GM21825 (cell line): ENCODE data around the gene EVPL.
"Not testable (repeated sequence)": the region's sequence is repeated elsewhere in the genome, so short reads cannot be mapped to it uniquely, and the experiment has no call there.

Source experiments
- ATAC-seq: cut with Tn5 transposase; IDR thresholded peaks from one replicate; pipeline ENCODE4 v1.9.1; 2021; ENCODE audit warnings: mild to moderate bottlenecking, moderate library complexity; ENCODE audit not compliant: unreplicated experiment

The EVPL gene

GRCh38 chr17:76000016-76000754, 26.9 kb downstream of the EVPL start:
- no peak for ATAC-seq

- no peak for ATAC-seq
Measured at GRCh38 chr17:75998327-75998795, 28.7 kb downstream of the EVPL start.

DNA sequence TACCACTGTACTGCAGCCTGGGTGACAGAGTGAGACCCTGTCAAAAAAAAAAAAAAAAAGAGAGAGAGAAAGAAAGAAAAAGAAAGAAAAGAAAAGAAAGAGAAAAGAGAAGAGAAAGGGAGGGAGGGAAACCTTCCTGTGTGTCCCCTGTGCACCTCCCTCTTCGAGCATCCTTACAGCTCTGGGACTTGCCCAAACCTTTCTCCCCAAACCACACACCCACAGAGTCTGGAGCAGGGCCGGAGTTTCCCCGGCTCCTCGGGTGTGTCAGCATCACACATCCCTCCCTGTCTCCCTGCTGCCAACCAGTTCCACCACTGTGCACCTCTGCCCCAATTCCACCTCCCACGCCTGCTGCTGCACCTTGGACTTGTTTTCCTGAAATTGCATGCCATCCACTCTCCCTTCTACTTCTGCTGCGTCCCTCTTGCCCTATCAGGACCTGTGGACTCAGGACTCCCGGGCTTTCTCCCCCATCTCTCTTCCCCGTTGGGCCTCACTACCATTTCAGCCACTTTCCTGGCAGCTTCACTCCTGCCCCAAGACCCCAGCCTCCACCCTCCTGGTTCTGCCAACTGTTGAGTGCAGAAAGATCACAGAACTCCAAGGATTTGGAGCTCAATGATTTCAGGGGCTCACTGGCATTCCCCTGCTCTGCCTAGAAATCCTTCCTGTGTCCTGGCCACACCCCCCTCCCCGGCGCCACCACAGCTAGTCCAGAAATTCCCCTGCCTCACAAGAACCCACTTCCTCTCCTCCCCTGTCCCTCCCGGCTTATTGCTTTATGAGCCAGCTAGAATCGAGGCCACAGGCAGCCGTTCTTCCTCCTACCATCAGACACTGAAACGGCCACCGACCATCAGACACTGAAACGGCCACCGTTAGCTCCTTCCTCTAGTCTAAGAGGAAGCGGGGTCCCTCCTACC, 30.2 kb downstream of the EVPL start:
- ATAC-seq, result no peak

DNA sequence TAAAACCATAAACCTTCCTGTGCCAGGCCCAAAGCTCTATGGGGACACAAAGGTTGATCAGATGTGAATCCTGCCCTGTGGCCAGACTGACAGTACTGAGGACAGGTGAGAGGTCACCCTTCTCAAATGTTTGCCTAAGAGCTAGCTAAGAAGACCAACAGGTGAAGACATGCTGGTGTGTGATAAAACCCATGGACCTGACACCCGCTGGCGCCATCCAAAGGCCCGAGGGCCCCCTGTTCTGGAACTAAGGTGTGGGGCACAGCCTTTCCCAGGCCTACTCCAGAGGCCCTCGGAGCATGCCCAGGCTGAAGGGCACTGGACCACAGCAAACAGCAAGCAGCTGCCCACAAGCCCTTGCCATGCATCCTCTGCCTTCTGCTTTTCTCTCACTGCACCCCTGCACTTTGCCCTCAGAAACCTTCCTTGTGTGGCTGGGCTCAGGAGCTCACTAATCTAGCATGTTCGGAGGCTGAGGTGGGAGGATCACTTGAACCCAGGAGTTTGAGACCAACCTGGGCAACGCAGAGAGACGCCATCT, 31.7 kb downstream of the EVPL start:
- no peak for ATAC-seq

DNA sequence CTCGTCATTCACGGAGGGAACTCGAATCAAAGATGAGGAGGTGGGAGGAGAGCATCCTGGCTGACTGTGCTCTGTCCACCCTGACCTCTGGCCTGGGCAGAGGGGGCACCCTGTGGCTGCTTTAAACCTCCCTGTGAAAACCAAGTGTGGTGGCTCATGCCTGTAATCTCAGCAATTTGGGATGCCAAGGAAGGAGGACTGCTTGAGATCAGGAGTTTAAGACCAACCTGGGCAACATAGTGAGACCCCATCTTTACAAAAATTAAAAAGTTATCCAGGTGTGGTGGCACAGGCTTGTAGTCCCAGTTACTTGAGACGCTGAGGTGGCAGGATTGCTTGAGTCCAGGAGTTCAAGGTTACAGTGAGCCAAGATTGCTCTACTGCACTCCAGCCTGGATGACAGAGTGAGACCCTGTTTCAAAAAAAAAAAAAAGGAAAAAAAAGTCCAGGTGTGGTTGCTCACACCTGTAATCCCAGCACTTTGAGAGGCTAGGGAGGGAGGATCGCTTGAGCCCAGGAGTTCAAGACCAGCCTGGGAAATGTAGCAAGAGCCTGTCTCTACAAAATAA, 32.2 kb downstream of the EVPL start:
- ATAC-seq, result no peak

DNA sequence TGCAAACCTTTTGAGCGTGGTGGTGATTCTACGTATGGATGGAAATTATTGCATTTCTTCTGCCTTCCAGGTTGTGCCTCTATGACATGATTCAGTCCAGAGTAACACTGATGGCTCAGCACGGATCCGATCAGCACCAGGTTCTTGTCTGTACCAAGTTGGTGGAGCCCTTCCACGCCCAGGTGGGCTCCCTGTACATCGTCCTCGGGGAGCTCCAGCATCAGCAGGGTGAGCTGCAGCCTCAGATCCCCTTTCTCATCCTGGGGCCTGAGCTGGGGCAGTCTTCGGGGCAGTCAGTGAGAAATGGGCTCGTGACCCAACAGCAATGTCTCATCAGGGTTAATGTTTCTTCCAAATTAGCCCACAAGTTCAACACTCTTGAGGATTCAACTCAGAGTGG, 35.7 kb downstream of the EVPL start:
- no peak for ATAC-seq

DNA sequence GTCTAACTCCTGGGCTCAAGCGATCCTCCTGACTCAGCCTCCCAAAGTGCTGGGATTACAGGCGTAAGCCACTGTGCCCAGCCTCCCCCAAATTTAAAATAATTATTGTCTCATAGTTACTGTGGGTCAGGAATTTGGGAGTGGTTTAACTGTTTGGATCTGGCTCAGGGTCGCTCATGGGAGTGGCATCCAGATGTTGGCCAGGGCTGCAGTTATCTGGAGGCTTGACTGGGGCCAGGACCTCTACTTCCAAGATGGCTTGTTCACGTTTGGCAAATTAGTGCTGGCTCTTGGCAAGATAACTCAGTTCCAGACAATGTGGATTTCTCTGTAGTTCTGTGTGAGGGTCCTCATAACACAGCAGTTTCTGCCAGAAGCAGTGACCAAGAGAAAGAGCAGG, 40.1 kb downstream of the EVPL start:
- ATAC-seq, result no peak

DNA sequence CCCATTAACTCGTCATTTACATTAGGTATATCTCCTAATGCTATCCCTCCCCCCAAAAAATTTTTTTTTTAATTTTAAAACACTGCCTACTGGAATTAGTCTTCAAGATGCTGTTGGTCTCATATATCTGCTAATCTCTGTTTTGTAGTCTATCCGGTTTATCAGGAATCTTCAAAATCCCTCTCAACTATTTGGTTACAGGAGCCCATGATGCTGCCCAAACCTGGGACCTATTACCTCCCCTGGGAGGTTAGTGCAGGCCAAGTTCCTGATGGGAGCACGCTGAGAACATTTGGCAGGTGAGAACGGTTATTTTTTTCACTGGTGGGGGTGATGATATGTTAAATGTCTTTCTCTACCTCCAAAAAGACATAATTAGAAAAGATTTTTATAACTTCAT, 41.1 kb downstream of the EVPL start:
- ATAC-seq, result no peak

GRCh38 chr17:75983501-75984181, 43.5 kb downstream of the EVPL start:
- ATAC-seq, result no peak

DNA sequence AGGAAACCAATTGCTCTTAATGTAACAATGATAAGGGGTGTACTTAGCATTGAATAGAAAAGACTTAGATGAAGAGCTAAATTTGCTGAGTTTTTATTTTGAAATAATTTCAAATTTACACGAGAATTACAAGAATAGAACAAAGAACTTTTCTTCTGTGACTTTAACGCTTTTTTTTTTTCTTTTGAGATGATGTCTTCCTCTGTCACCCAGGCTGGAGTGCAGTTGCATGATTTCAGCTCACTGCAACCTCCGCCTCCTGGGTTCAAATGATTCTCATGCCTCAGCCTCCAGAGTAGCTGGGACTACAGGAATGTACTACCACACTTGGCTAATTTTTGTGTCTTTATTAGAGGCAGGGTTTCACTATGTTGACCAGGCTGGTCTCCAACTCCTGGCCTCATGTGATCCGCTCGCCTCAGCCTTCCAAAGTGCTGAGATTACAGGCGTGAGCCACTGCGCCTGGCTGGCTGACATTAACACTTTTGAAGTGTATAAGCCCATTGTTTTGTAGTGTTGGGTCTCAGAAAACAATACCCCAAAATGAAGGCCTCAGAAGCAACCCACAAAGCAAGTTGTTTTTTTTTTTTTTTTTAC, 46.0 kb downstream of the EVPL start:
- no peak for ATAC-seq

GRCh38 chr17:75980188-75981018, 46.7 kb downstream of the EVPL start:
- no peak for ATAC-seq

GRCh38 chr17:75979705-75980187, 47.4 kb downstream of the EVPL start:
- ATAC-seq, result no peak

DNA sequence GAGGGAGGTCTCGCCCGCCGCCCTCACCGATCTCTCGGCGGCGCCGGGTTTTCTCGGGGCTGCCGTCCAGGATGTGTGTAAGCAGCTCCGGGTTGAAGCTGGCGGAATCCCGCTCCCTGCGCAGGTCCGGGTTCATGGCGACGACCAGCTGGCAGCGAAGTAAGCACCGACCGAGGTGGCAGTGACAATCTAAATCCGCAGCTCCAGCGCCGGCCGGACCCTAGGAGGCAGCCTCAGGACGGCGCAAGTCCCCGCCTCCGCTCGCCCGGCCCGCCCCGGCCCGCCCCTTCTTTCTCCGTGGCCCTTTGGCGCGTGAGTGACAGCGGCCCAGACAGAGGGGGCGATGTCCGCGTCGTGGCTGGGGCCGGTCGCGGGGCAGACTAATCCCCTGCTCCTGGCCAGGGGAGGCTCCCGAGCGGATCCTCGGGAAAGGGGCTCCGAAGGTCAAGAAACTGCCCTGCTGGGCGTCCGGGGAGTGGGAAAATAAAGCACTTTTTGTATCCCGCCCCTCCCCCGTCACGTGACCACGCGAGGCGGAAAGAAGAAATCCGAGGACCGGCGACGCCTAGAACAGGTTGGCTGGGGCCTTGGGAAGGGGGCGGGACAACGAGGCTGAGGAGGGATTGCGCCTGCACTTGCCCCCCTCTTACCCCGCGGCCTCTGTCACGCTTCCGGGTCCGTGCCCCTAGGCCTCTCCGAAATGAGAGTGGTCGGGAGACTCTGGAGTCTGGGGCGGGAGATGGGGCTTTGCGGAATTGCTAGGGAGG, 48.0 kb downstream of the EVPL start, which contains the start of the genes ACOX1 and TEN1:
ACOX1 (minus strand) TSS at position 229 of the 767 bp plus-strand sequence; CDS start at position 136, 93 bp downstream.
TEN1 (plus strand) TSS at position 303 of the 767 bp plus-strand sequence. CDS start 6,953 bp downstream, outside the sequence.
- peak; percentile 82 for ATAC-seq

DNA sequence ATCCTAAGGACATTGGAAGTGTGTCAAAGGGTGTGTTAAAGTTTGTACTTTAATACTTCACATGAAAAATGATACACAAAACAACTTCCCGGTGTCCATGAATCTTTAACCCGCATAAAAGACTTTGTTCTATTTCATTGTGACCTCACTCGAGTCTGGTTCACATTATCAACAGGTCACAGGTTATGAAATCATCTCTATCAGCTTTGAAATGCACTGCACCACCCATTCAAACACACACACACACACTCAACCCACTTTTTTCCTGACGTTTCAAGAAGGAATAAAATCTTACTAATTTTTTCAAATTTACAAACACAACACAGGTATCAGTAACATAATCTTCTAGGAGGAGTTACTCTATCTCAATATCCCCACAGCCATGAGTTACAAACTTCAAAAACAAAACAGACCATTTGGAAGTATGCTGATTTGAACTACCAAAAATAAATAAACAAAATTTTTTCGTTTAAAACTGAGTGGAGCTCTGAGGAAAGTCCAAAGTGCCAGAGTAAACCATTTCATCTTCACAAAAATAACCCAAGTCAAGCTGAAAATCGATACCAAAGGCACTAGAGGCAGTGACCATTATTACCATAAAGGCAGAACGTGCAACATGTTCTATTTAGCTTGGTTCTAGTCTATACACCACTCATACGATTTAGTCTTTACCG, 50.8 kb downstream of the EVPL start:
- ATAC-seq, result no peak

DNA sequence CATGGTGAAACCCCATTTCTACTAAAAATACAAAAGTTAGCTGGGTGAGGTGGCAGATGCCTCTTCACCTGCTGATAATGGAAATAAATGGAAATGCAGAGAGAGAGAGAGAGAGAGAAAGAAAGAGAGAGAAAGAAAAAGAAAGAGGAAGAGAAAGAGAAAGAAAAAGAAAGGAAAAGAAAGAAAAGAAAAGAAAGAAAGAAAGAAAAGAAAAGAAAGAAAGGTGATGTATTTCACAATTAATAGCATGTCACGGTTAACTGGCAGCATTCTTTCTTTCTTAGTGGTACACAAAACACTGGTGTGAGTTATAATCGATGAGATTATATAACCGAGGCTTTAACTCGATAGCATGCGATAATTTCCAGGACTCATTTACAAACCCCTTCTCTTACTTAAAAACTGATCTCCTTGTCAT, 51.3 kb downstream of the EVPL start:
- no peak for ATAC-seq

GRCh38 chr17:75975187-75975586, 51.9 kb downstream of the EVPL start:
- ATAC-seq, result not testable (repeated sequence)

DNA sequence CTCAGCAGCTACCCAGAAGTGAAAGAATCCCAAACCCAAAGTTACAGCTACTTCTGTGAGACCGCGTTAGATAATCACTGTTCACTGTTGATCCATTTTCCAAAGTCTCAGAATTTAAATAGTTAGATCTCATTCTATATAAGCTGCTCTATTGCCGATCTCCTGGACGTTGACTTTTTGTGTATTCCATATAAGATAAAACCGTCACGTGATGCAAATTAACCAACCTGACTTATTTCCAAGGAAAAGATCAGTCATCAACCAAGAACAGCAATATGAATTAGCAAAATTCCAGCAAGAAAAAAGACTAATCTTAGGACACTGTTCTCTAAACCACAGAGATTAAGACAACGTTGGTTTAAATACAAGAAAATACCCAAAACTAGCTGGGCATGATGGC, 56.5 kb downstream of the EVPL start:
- ATAC-seq, result no peak
